Kidney (tissue), 14 donors: ENCODE results near the gene LRRK1. TPM values are rescaled to one million over a fixed set of nuclear protein-coding genes. Genes with fewer than 3 reads are reported as not detected.
A peak's percentile ranks its signal among the peaks of the same experiment; 100 is the strongest.

Experiments
- DNase-seq, 5 donors: peaks; one replicate each; pipeline ENCODE4 v3.0.0-alpha.2; 2013 to 2020
- FAIRE-seq: peaks from 2 replicates; lab custom pipeline; 2012; peaks lifted over from hg19 to GRCh38; lab: Jason Lieb, UNC
- H3K27ac ChIP-seq, 2 donors: one replicate each; pipeline ENCODE4 v1.7.0; 2013; ENCODE audit warnings: low read depth in 2 of 2, low read length in 2 of 2, inconsistent platforms in 1 of 2
- H3K27me3 ChIP-seq: one replicate; pipeline ENCODE4 v1.7.1; 2013; ENCODE audit warnings: low read length, inconsistent platforms; ENCODE audit not compliant: control insufficient read depth, insufficient read depth
- H3K36me3 ChIP-seq, 3 donors: one replicate each; pipeline versions ENCODE4 v1.7.0 to v1.7.1; 2013; ENCODE audit warnings: low read length in 3 of 3, control low read depth in 1 of 3, inconsistent platforms in 1 of 3; ENCODE audit not compliant: insufficient read depth in 3 of 3, control insufficient read depth in 2 of 3
- H3K4me1 ChIP-seq, 3 donors: one replicate each; pipeline versions ENCODE4 v1.7.0 to v1.7.1; 2013; ENCODE audit warnings: low read length in 3 of 3, inconsistent platforms in 1 of 3, low read depth in 1 of 3; ENCODE audit not compliant: control insufficient read depth in 2 of 3, insufficient read depth in 2 of 3
- H3K4me3 ChIP-seq, 3 donors: one replicate each; pipeline versions ENCODE4 v1.7.0 to v1.8.1; 2013; ENCODE audit warnings: low read length in 3 of 3, control low read depth in 1 of 3, inconsistent platforms in 1 of 3
- H3K9ac ChIP-seq, 3 donors: one replicate each; pipeline versions ENCODE4 v1.7.0 to v1.7.1; 2013; ENCODE audit warnings: low read length in 3 of 3, control low read depth in 1 of 3, inconsistent platforms in 1 of 3
- H3K9me3 ChIP-seq, 3 donors: one replicate each; pipeline versions ENCODE4 v1.7.0 to v1.7.1; 2013; ENCODE audit warnings: low read length in 3 of 3, control low read depth in 1 of 3, inconsistent platforms in 1 of 3; ENCODE audit not compliant: control insufficient read depth in 2 of 3, insufficient read depth in 1 of 3
- CTCF ChIP-seq: IDR thresholded peaks from 3 replicates; pipeline ENCODE4 v1.5.1; 2012; ENCODE audit warnings: mild to moderate bottlenecking, moderate library complexity, borderline replicate concordance; ENCODE audit not compliant: insufficient read depth; ENCODE audit errors: extremely low read depth
- intact Hi-C: fragments of 100-400 bp; cut with DNase I; formaldehyde crosslinking; loops from one replicate; pipeline ENCODE4 v1.11.1; 2022
- polyA plus RNA-seq: library from polyadenylated mRNA; stranded (reverse); fragments of 350-450 nt; fragmentation: Illumina TruSeq; extraction: RNeasy Lipid Tissue Mini Kit (QIAGEN cat#74804); gene quantifications from one replicate; pipeline ENCODE4 v1.2.3, GENCODE V29; 2014; ENCODE audit warnings: low read depth, low replicate concordance; ENCODE audit not compliant: insufficient read depth
- total RNA-seq: library from RNA; stranded (reverse); fragmentation: NEBNext Ultra II Directional; extraction: Animal tissue kit (Norgen Biotek cat#: 25700); gene quantifications from one replicate; pipeline ENCODE4 v1.2.1, GENCODE V29; 2021
- donor health status: control.
- donor health status: control.
- donor health status: control.
- donor health status: control.
- donor health status: control.
- donor health status: DM: yes; HTN: yes; CAD: no.
- donor health status: Normal renal cell carcinoma (clear cell type).

LRRK1 gene
- total and polyA plus RNA-seq, 2 donors from 2014 or later, result 1.1 to 24.9 TPM

GRCh38 chr15:100948430-100948762 lies 29.2 kb downstream of the LRRK1 start:
- Histone ChIP-seq H3K4me1 (peaks cover 0 to 2% (median 0%) of the 10 kb centered on the region in 3 donors), H3K36me3 (no peaks in the 10 kb centered on the region), H3K27ac (no peak overlapping the region), H3K9me3 (no peaks in the 10 kb centered on the region), H3K9ac (no peak overlapping the region), H3K4me3 (no peak overlapping the region), H3K27me3 (no peaks in the 10 kb centered on the region)
- intact Hi-C loops, result no loop called here
- no peak for TF ChIP-seq CTCF
- FAIRE-seq, result no peak
- no peak for DNase-seq

- Histone ChIP-seq H3K4me1 (no peaks in the 10 kb centered on the region), H3K9me3 (no peaks in the 10 kb centered on the region), H3K4me3 (no peak overlapping the region), H3K27me3 (no peaks in the 10 kb centered on the region), H3K27ac (no peak overlapping the region), H3K9ac (no peak overlapping the region), H3K36me3 (no peaks in the 10 kb centered on the region)
- no peak for DNase-seq
- FAIRE-seq, result no peak
- TF ChIP-seq CTCF, result no peak
- intact Hi-C loops, result no loop called here
These were observed 30.5 kb downstream of the LRRK1 start for GRCh38 chr15:100949691-100950090.

GRCh38 chr15:100951965-100952364 lies 32.8 kb downstream of the LRRK1 start:
- FAIRE-seq (no peak), DNase-seq (no peak)
- Histone ChIP-seq H3K27me3 (no peaks in the 10 kb centered on the region), H3K36me3 (no peaks in the 10 kb centered on the region), H3K4me3 (no peak overlapping the region), H3K9me3 (no peaks in the 10 kb centered on the region), H3K9ac (no peak overlapping the region), H3K4me1 (no peaks in the 10 kb centered on the region), H3K27ac (no peak overlapping the region)
- intact Hi-C loops, result no loop called here
- no peak for TF ChIP-seq CTCF

- intact Hi-C loops, result no loop called here
- H3K9ac ChIP-seq, result no peak overlapping the region
- H3K27ac ChIP-seq, result no peak overlapping the region
- no peaks in the 10 kb centered on the region for H3K36me3 ChIP-seq
- TF ChIP-seq CTCF, result no peak
- H3K9me3 ChIP-seq, result no peaks in the 10 kb centered on the region
- H3K27me3 ChIP-seq, result no peaks in the 10 kb centered on the region
- FAIRE-seq, result no peak
- no peaks in the 10 kb centered on the region for H3K4me1 ChIP-seq
- no peak overlapping the region for H3K4me3 ChIP-seq
- DNase-seq, result peak in 1 of 5 donors; percentile 59
These were observed 33.4 kb downstream of the LRRK1 start for GRCh38 chr15:100952566-100952965.
